OCI-LY7 (cell line): ENCODE results near the gene MINDY2.

ENCODE experiments used
- CTCF ChIP-seq: fragments of 200-600 bp; sonication (generic); conservative IDR thresholded peaks from 2 replicates; pipeline ENCODE4 v1.5.1; 2014; ENCODE audit warnings: mild to moderate bottlenecking, antibody characterized with exemption, low read length, moderate library complexity, mixed read lengths
- EZH2phosphoT487 ChIP-seq: fragments of 200-600 bp; sonication (generic); IDR thresholded peaks from 2 replicates; pipeline ENCODE4 v1.6.1; 2018; ENCODE audit warnings: low read depth, borderline replicate concordance, mild to moderate bottlenecking, mixed run types, antibody characterized with exemption, low read length, moderate library complexity, mixed read lengths

DNA sequence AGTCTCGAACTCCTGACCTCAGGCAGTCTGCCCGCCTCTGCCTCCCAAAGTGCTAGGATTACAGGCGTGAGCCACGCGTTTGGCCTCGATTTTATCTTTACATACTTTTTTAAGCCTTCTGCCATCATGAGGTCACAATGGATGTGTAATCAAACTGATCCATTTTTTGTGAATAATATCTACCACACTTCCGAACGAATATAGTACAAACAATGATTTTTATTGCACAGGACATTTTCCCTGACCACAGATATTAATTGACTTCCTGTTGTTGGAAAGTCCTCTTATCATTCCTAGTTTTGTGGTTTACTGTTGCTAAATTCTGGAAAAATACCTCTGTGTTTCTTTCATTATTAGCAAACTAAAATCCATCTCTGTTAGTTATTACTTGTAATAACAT, 68.9 kb downstream of the MINDY2 start:
- no peak for TF ChIP-seq CTCF
- TF ChIP-seq EZH2phosphoT487, result no peak
